Measurements from ENCODE around the gene ADAMTSL2.

Gene ADAMTSL2

GRCh38 chr9:133536080-133536479 is 1.6 kb downstream of the ADAMTSL2 start:
- DNase-seq: no peak

DNA sequence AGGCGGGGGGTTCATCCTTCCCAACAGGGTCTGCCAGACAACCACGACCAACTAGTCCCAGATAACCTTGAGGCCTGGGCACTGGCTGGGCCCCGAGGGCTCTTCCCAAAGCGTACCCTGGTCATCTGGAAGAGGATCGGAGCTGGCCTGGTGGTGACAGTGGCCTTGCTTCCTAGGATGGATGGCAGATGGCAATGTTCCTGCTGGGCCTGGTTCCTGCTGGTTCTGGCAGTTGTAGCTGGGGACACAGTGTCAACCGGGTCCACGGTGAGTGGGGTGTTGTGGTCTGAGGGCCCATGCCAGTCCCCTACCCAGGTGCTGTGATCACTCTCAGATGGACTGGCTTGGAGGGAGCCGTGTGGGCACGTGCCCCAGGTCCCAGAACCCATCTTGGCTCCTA is 2.0 kb downstream of the ADAMTSL2 start:
- no peak for DNase-seq

- no peak for DNase-seq
These were observed 2.8 kb downstream of the ADAMTSL2 start for GRCh38 chr9:133537257-133537656.

DNA sequence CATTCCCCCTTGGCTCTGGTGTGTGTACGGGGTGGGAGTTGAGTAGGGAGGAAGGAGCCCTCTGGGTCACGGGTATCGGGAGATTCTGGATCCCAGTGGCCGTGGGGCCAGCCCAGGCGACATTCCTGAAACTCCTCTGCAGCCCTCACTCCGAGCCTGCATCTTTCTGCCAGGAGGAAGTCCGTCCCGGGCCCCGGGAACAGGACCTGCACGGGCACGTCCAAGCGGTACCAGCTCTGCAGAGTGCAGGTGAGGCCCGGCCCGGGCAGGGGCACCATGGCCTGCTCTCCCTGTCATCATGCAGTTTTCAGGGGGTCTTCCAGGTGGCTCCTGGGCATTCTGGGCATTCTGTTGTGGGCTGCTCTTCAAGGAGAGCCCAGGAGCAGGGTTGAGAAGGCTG is 3.7 kb downstream of the ADAMTSL2 start:
- no peak for DNase-seq

DNA sequence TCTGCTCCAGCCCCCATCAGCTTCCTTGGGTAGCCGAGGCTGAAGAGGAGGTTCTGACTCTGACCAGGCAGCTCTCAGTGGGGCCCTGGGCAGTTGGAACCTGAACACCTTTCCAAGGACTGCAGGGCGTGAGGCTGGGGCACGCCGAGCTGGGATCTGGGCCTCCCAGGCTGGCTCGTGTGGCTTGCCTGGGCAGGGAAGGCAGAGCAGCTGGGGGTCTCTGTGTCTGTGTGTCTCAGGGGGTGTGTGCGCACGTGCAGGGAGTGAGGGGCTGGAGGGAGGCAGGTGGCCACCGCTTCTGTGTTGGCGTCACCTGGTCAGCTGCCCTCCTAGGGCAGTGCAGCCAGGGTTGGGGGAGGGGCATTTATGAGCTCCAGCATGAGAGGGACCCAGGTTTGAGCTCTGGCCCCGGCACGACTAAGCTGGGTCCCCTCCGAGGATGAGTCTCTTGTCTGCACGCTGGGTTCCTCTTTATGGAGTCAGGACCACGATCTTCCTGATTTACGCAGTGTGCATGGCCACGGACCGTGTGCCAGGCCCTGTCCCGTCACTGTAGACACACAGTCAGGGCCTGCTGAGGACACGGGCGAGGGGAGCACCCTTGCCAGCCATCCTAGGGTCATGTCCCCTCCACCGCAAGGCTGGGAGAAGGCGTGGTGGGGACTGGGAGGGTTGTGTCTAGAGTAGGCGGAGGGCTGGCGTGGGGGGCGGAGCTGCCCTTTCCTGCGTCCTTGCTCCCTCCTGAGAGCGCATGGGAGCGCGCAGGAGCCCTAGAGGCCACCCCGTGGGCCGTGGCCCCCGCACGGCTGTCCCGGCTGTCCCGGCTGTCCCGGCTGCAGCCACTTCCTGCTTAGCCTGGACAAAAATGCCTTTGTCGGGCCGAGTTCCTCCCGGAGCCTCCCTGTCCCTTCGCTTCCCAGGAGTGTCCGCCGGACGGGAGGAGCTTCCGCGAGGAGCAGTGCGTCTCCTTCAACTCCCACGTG is 4.6 kb downstream of the ADAMTSL2 start:
- DNase-seq: no peak

GRCh38 chr9:133539991-133540697 is 5.6 kb downstream of the ADAMTSL2 start:
- DNase-seq: no peak

DNA sequence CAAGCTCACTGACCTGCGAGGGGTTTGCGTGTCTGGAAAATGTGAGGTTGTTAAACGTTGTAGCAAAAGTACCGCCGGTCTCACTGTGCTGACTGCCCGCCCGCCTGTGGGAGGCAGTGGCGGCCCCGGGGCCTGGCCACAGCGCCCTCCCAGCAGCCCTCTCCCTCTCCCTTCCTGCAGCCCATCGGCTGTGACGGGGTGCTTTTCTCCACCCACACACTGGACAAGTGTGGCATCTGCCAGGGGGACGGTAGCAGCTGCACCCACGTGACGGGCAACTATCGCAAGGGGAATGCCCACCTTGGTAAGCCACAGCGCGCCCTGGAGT is 6.2 kb downstream of the ADAMTSL2 start:
- no peak for DNase-seq

DNA sequence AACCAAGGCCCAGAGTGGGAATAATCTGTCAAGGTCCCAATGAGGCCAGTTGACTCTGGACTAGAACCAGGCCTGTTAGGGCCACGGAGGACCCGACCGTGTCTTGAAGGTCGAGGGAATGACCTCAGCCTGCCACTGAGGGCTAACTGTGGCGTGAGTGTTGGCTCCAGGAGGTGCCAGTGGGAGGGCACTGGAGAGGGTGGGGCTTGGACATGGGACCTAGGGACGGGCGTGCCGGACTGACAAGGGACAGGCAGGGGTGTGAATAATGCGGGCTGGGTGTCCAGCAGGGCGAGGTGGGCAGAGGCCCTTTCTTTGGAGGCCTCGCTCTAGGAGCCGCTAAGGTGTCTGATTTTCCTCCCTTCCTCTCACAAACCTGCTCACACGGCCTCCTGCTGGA is 7.5 kb downstream of the ADAMTSL2 start:
- no peak for DNase-seq

GRCh38 chr9:133543772-133544467 is 9.4 kb downstream of the ADAMTSL2 start:
- DNase-seq: no peak

DNA sequence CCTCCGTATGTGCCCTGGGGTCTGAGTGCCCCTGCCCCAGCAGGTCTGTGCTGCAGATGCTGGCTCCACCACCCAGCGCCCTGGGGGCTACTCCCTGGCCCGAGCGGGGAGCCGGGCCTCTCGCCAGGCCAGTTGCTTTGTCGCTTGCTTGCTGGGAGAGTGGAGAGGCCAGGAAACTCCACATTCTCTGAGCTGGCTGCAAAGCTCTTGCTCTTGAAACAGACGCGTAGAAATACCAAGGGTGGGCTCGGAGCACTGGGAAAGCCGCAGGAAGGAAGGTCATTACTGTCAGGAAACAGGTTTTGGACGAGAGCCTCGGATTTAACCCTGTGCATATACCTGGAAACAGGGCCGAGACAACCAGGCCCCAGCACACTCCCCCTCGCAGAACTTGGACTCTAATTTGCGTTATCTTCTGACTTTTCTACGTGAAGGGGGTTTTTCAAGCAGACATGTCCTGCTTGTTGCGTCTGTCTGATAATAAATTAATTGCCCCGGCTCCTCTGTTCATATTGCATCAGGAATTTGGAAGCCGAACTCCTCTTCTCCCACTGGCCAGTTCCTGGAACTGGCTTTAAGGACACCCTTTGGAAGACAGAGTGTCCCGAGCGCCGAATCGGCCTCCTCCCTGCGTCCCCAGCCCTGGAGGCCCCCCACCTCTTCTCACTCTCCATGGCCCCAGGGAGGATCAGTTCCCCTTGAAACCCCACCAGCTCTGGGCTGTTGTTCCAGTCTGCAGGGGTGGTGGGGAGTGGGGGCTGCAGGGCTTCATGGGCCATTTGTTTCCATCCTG is 11.2 kb downstream of the ADAMTSL2 start:
- DNase-seq: no peak

DNA sequence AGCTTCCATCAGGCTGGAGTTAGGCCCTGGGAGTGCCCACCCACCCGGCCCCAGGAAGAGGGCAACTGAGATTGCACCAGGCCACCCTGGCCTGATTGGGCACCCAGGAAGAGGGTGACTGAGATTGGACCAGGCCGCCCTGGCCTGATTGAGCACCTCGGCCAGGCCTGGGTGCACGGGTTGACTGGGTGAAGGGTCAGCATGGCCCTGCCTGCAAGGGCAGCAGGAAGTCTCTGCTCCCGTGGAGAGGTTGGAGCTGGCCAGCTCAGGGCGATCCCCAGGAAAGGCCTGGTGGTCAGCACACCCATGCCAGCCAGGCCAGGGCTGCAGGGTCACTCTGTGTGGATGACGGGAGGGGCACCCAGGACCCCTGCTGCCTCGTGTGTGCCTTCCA is 11.8 kb downstream of the ADAMTSL2 start:
- DNase-seq: no peak

- DNase-seq: no peak
These were observed 12.6 kb downstream of the ADAMTSL2 start for GRCh38 chr9:133547116-133547515.

GRCh38 chr9:133551446-133551845 is 16.9 kb downstream of the ADAMTSL2 start:
- no peak for DNase-seq

- DNase-seq: no peak
These were observed 17.7 kb downstream of the ADAMTSL2 start for GRCh38 chr9:133552236-133552635.

- no peak for DNase-seq
These were observed 18.6 kb downstream of the ADAMTSL2 start for GRCh38 chr9:133553123-133553522.

- no peak for DNase-seq
These were observed 19.6 kb downstream of the ADAMTSL2 start for GRCh38 chr9:133553973-133554713.

DNA sequence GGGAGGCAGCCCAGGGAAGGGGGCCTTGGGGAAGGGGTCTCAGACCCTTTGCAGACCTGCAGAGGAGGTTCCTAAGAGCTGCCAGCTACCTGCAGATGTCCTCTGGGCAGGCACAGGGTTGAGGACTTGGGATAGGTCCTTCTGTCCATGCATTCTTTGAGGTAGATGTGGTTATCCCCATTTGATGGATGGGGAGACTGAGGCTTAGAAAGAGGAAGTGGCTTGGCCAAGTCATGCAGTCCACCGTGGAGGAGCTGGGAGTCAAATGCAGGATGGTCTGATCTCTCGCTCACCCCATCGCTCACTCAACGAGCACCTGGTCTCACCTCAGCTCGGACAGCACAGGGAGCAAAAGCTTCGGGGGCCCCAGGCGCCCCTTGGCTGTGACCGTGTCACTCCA is 20.2 kb downstream of the ADAMTSL2 start:
- DNase-seq: no peak

- no peak for DNase-seq
These were observed 21.9 kb downstream of the ADAMTSL2 start for GRCh38 chr9:133556354-133556753.

DNA sequence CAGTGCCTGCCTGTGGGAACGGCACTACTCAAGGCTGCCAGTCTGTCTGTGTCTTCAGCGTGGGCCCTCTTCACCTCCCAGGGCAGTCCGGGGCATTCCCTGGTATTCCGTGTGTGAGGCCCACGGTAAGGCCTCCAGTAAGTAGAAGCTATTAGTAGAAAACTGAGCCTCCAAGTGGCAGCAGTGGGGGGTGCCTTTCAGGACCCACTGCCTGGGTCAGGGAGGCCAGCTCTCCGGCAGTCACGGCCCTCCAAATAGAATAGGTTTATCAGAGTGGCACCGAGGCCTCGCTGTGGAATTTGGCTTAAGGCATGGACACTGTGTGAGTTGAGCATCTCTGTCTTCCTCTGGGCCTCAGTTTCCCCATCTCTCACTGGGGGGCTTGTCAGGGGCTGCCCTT is 23.1 kb downstream of the ADAMTSL2 start:
- no peak for DNase-seq

DNA sequence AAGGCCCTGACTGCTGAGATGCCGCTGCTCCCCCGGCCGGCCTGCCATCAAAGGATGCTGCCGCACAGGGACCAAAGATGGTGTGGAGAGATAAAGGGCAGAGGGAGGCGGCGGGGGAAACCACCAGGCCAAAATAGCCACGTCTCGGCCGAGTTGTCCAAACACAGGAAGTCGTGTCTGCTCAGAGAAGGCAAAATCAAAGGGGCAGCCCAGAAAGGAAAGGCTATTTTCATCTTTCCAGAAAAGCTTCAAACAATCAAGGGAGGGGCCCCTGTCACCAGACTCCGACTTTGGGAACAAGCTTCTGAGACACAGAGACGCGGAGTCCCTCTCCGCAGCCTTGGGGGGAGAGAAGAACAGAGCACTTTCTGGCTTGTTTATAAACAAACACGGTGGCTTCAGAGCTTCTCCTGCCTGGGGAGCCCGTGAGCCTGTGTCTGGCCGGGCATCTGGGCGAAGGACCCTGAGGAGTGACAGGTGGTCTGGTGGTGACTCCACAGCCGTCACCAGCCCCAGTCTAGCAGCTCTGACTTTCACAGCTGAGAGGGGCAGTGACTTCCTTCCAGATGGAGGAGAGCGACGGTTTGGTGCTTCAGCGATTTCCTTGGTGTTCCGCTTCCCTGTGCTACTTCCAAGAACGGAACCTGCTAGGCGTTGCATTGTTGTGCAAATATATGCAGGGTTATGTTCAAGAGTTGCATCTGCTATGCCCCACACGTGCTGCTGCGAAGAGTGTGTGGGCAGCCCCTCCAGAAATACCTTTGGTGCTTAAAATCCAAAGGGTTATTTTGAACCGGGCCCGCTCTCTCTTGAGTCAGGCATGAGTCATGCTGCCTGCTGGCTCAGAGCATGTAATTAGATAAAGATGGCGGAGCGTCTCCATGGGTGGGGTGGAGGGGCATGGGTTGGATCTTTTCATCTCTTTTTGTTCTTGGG is 24.0 kb downstream of the ADAMTSL2 start:
- DNase-seq: peak; percentile 90

DNA sequence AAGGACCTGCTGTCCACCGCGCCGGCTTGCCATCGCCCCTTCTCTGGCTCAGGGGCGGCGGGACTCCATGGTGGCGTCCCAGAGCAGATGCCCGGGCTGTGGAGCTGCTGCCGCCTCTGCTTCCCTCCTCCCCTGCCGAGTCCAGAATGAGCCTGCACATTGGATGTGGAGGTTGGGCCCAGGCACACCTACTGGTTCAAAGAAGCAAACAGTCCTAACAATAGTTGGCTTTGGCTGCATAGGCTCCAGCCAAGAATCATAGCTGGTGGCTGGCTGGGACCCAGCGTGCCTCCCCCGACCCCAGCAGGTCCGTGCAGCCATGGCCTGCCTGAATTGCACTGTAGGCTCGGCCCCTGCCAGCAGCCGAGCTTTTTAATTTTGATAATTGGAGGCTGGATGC is 25.8 kb downstream of the ADAMTSL2 start:
- no peak for DNase-seq
